GM23338 (cell line): ENCODE measurements around the gene ING5. TPM values are rescaled to one million over a fixed set of nuclear protein-coding genes. Genes with fewer than 3 reads are reported as not detected.

Experiments used
- ATAC-seq: fragments of 200-7000 bp; cut with Tn5 transposase; 3 replicates; pipeline ENCODE4 v1.9.1; 2020
- DNase-seq: peaks from one replicate; pipeline ENCODE4 v3.0.0-alpha.2; 2015; ENCODE audit warnings: low spot score
- H2AFZ ChIP-seq: fragments of 200-600 bp; sonication (generic); 2 replicates; pipeline ENCODE4 v1.8.0; 2016; ENCODE audit warnings: antibody characterized with exemption, mild to moderate bottlenecking, moderate library complexity
- H3F3A ChIP-seq: fragments of 200-600 bp; sonication (generic); replicated peaks from 2 replicates; pipeline ENCODE4 v1.8.0; 2017; ENCODE audit warnings: antibody characterized with exemption, mixed run types, low read depth
- H3K27ac ChIP-seq: fragments of 200-600 bp; sonication (generic); 2 replicates; pipeline ENCODE4 v1.6.1; 2016; ENCODE audit warnings: low read depth
- H3K27me3 ChIP-seq: fragments of 200-600 bp; sonication (generic); 2 replicates; pipeline ENCODE4 v1.8.0; 2016; ENCODE audit warnings: mild to moderate bottlenecking, mixed run types, moderate library complexity; ENCODE audit not compliant: insufficient read depth
- H3K36me3 ChIP-seq: fragments of 200-600 bp; sonication (generic); 2 replicates; pipeline ENCODE4 v1.8.0; 2016; ENCODE audit warnings: mild to moderate bottlenecking; ENCODE audit not compliant: insufficient read depth
- H3K4me1 ChIP-seq: fragments of 200-600 bp; sonication (generic); 2 replicates; pipeline ENCODE4 v1.8.0; 2016; ENCODE audit warnings: mild to moderate bottlenecking, moderate library complexity; ENCODE audit not compliant: insufficient read depth
- H3K4me2 ChIP-seq: fragments of 200-600 bp; sonication (generic); 2 replicates; pipeline ENCODE4 v1.7.1; 2017; ENCODE audit warnings: mixed run types
- H3K4me3 ChIP-seq: fragments of 200-600 bp; sonication (generic); 2 replicates; pipeline ENCODE4 v1.6.1; 2016; ENCODE audit warnings: mixed run types
- H3K79me2 ChIP-seq: fragments of 200-600 bp; sonication (generic); replicated peaks from 2 replicates; pipeline ENCODE4 v1.8.0; 2017; ENCODE audit warnings: mild to moderate bottlenecking; ENCODE audit not compliant: insufficient read depth
- H3K9me2 ChIP-seq: fragments of 200-600 bp; sonication (generic); 2 replicates; pipeline ENCODE4 v1.8.0; 2017; ENCODE audit not compliant: insufficient read depth
- H4K20me1 ChIP-seq: fragments of 200-600 bp; sonication (generic); replicated peaks from 2 replicates; pipeline ENCODE4 v1.8.0; 2017; ENCODE audit warnings: mild to moderate bottlenecking; ENCODE audit not compliant: insufficient read depth
- H3K27ac Mint-ChIP-seq: 2 replicates; pipeline ENCODE4 v1.8.0; 2020; ENCODE audit warnings: inconsistent platforms, mild to moderate bottlenecking, moderate library complexity, mixed read lengths
- H3K27me3 Mint-ChIP-seq: 3 replicates; pipeline ENCODE4 v1.8.0; 2022; ENCODE audit warnings: low read depth, mild to moderate bottlenecking, moderate library complexity, mixed read lengths, inconsistent platforms; ENCODE audit not compliant: insufficient read depth, poor library complexity
- H3K36me3 Mint-ChIP-seq: 3 replicates; pipeline ENCODE4 v1.8.0; 2021; ENCODE audit warnings: low read depth, mild to moderate bottlenecking, inconsistent platforms, moderate library complexity, mixed read lengths
- H3K4me1 Mint-ChIP-seq: 3 replicates; pipeline ENCODE4 v1.8.0; 2020; ENCODE audit warnings: mild to moderate bottlenecking, inconsistent platforms, mixed read lengths
- H3K4me3 Mint-ChIP-seq: 3 replicates; pipeline ENCODE4 v1.8.0; 2021; ENCODE audit warnings: moderate library complexity, mild to moderate bottlenecking, inconsistent platforms, mixed read lengths
- H3K9me3 Mint-ChIP-seq: 3 replicates; pipeline ENCODE4 v1.8.0; 2020; ENCODE audit warnings: moderate library complexity, mild to moderate bottlenecking, inconsistent platforms, mixed read lengths
- CREB1 ChIP-seq: fragments of 250-450 bp; sonication (Bioruptor Pico); IDR thresholded peaks from 2 replicates; pipeline ENCODE4 v1.5.0; 2020; ENCODE audit warnings: low read depth, mild to moderate bottlenecking, moderate library complexity
- CTCF ChIP-seq, 2 experiments: fragments of 200-600 bp in 1 of 2; sonication (generic) in 1 of 2; conservative IDR thresholded peaks; 2 replicates each; pipeline versions ENCODE4 v1.5.1 to v1.6.1; 2016 to 2017; ENCODE audit warnings: antibody characterized with exemption in 2 of 2, low read depth in 2 of 2, mild to moderate bottlenecking in 2 of 2, moderate library complexity in 1 of 2
- ETS1 ChIP-seq: IDR thresholded peaks from 2 replicates; pipeline ENCODE4 v1.6.1; 2016; ENCODE audit warnings: antibody characterized with exemption
- EZH2 ChIP-seq: fragments of 200-600 bp; sonication (generic); IDR thresholded peaks from one replicate; pipeline ENCODE4 v1.8.0; 2017; ENCODE audit warnings: antibody characterized with exemption, mild to moderate bottlenecking, low read depth; ENCODE audit not compliant: unreplicated experiment
- EZH2phosphoT487 ChIP-seq: fragments of 200-600 bp; sonication (generic); IDR thresholded peaks from one replicate; pipeline ENCODE4 v1.8.1; 2018; ENCODE audit warnings: antibody characterized with exemption; ENCODE audit not compliant: unreplicated experiment
- JUNB ChIP-seq: IDR thresholded peaks from one replicate; pipeline ENCODE4 v1.6.1; 2016; ENCODE audit warnings: antibody characterized with exemption; ENCODE audit not compliant: unreplicated experiment
- NANOG ChIP-seq: IDR thresholded peaks from 2 replicates; pipeline ENCODE4 v1.6.1; 2016; ENCODE audit warnings: antibody characterized with exemption, borderline replicate concordance
- POLR2AphosphoS5 ChIP-seq: IDR thresholded peaks from 2 replicates; pipeline ENCODE4 v1.6.1; 2016; ENCODE audit warnings: antibody characterized with exemption, low read depth
- REST ChIP-seq: IDR thresholded peaks from one replicate; pipeline ENCODE4 v1.6.1; 2018; ENCODE audit warnings: antibody characterized with exemption; ENCODE audit not compliant: unreplicated experiment
- STAT1 ChIP-seq: IDR thresholded peaks from one replicate; pipeline ENCODE4 v1.6.1; 2016; ENCODE audit warnings: antibody characterized with exemption; ENCODE audit not compliant: unreplicated experiment
- ZNF114 ChIP-seq: fragments of 250-450 bp; sonication (Bioruptor Pico); IDR thresholded peaks from 2 replicates; pipeline ENCODE4 v1.5.0; 2020; ENCODE audit warnings: mild to moderate bottlenecking, moderate library complexity
- ZNF331 ChIP-seq: fragments of 250-450 bp; sonication (Bioruptor Pico); IDR thresholded peaks from 2 replicates; pipeline ENCODE4 v1.5.0; 2020; ENCODE audit warnings: low read depth, mild to moderate bottlenecking, moderate library complexity
- polyA plus RNA-seq: library from polyadenylated mRNA; unstranded; fragments of >200 nt; fragmentation: Nextera tagmentation; extraction: Ambion mirVana; gene quantifications from 2 replicates; pipeline ENCODE4 v1.2.1, GENCODE V29; 2016
- total RNA-seq: library from RNA; depleted of rRNA; stranded (reverse); fragments of >200 nt; shearing (Covaris generic); gene quantifications from 2 replicates; pipeline ENCODE4 v1.2.3, GENCODE V29; 2014

The ING5 gene
- total and polyA plus RNA-seq, 2 experiments from 2014 or later: 25.7 to 42.5 TPM

DNA sequence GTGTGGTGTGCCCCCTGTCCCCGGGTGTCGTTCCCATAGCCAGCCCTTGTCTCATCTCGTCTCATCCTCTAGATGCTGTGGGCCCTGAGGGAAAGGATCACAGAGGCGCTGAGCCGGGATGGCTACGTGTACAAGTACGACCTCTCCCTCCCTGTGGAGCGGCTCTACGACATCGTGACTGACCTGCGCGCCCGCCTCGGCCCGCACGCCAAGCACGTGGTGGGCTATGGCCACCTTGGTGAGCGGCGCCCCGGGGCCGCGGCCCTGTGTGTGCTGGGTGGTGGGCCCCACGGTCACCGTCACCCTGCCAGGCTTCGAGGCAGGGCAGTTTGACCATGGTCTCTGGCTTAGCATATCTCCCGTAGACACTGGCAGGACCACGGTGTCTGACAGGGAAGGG, 53.9 kb downstream of the ING5 start:
- no peaks in the 10 kb centered on the region for H3K36me3 ChIP-seq
- H3K79me2 ChIP-seq: no peaks in the 10 kb centered on the region
- Mint-ChIP-seq H3K27me3 (peaks cover 4% of the 10 kb centered on the region), H3K9me3 (peaks cover 14% of the 10 kb centered on the region), H3K27ac (no peak overlapping the region), H3K4me3 (no peak overlapping the region), H3K4me1 (no peaks in the 10 kb centered on the region; the same call in 2 of the 3 replicates), H3K36me3 (peaks cover 23% of the 10 kb centered on the region)
- no peaks in the 10 kb centered on the region for H3K27me3 ChIP-seq
- H3K4me1 ChIP-seq: no peaks in the 10 kb centered on the region
- no peak for TF ChIP-seq JUNB
- TF ChIP-seq ETS1: no peak
- TF ChIP-seq NANOG: no peak
- no peak for TF ChIP-seq ZNF331 (CRISPR knock-in tag)
- no peaks in the 10 kb centered on the region for H3K9me2 ChIP-seq
- ATAC-seq: no peak
- no peak for DNase-seq
- H3F3A ChIP-seq: peaks cover 8% of the 10 kb centered on the region; the same call in 1 of the 2 replicates
- H3K27ac ChIP-seq: no peak overlapping the region
- no peak overlapping the region for H3K4me2 ChIP-seq
- H3K4me3 ChIP-seq: no peak overlapping the region
- no peak overlapping the region for H2AFZ ChIP-seq
- H4K20me1 ChIP-seq: no peaks in the 10 kb centered on the region

GRCh38 chr2:241759067-241759807, 57.4 kb downstream of the ING5 start:
- Histone ChIP-seq H3K4me3 (no peak overlapping the region), H3F3A (peaks cover 8% of the 10 kb centered on the region; the same call in 1 of the 2 replicates), H3K9me2 (no peaks in the 10 kb centered on the region), H3K4me2 (no peak overlapping the region), H3K4me1 (no peaks in the 10 kb centered on the region), H3K27ac (0 out of 2 replicates have a peak overlapping the region, but pooled peaks have one; percentile 59), H3K27me3 (no peaks in the 10 kb centered on the region), H3K79me2 (no peaks in the 10 kb centered on the region), H4K20me1 (no peaks in the 10 kb centered on the region), H2AFZ (no peak overlapping the region), H3K36me3 (no peaks in the 10 kb centered on the region)
- H3K4me1 Mint-ChIP-seq: peaks cover 1% of the 10 kb centered on the region; the same call in 2 of the 3 replicates
- peaks cover 27% of the 10 kb centered on the region for H3K36me3 Mint-ChIP-seq
- DNase-seq: no peak
- peaks cover 23% of the 10 kb centered on the region for H3K9me3 Mint-ChIP-seq
- peaks cover 8% of the 10 kb centered on the region for H3K27me3 Mint-ChIP-seq
- no peak for ATAC-seq
- H3K4me3 Mint-ChIP-seq: no peak overlapping the region
- H3K27ac Mint-ChIP-seq: no peak overlapping the region
- TF ChIP-seq REST (no peak), STAT1 (no peak), ZNF331 (CRISPR knock-in tag) (no peak), ETS1 (no peak), POLR2AphosphoS5 (no peak), EZH2phosphoT487 (no peak), CTCF (conservative IDR thresholded peaks at IDR 0.05; ENCODE audit: low read depth in 2 of 2) (no peak), ZNF114 (no peak), NANOG (no peak), JUNB (no peak), EZH2 (no peak), CREB1 (CRISPR knock-in tag) (no peak)
